Natural killer cell (primary cell): ENCODE results near the gene CSMD2. TPM values are rescaled to one million over a fixed set of nuclear protein-coding genes. Genes with fewer than 3 reads are reported as not detected.

Source experiments
- ATAC-seq, 3 donors: fragments of 150-1000 bp in 2 of 3; fragments of 200-7000 bp in 1 of 3; cut with Tn5 transposase; 1 replicate in 1 of 3; 2 replicates in 2 of 3; pipeline ENCODE4 v1.10.0; 2021; ENCODE audit warnings: mild to moderate bottlenecking in 2 of 3, moderate library complexity in 2 of 3
- DNase-seq, 2 donors: peaks; one replicate each; pipeline versions ENCODE4 v3.0.0 to v3.0.0-alpha.2; 2013 to 2021; ENCODE audit warnings: mixed read lengths in 1 of 2
- H3K27ac ChIP-seq: one replicate; pipeline ENCODE4 v1.5.1; 2013; ENCODE audit warnings: mild to moderate bottlenecking, low read length
- H3K27me3 ChIP-seq: one replicate; pipeline ENCODE4 v1.6.1; 2013; ENCODE audit warnings: low read length; ENCODE audit not compliant: control insufficient read depth, insufficient read depth
- H3K36me3 ChIP-seq: one replicate; pipeline ENCODE4 v1.6.1; 2013; ENCODE audit warnings: low read length; ENCODE audit not compliant: control insufficient read depth, insufficient read depth
- H3K4me1 ChIP-seq: one replicate; pipeline ENCODE4 v1.6.1; 2013; ENCODE audit warnings: low read length; ENCODE audit not compliant: control insufficient read depth, insufficient read depth
- H3K4me3 ChIP-seq: one replicate; pipeline ENCODE4 v1.5.1; 2013; ENCODE audit warnings: low read length
- H3K9me3 ChIP-seq: one replicate; pipeline ENCODE4 v1.6.1; 2013; ENCODE audit warnings: low read length; ENCODE audit not compliant: control insufficient read depth, insufficient read depth
- H3K27ac Mint-ChIP-seq, 2 donors: one replicate each; pipeline ENCODE4 v1.8.0; 2022; ENCODE audit warnings: mild to moderate bottlenecking in 2 of 2, mixed read lengths in 2 of 2, moderate library complexity in 1 of 2
- H3K27me3 Mint-ChIP-seq, 2 donors: one replicate each; pipeline ENCODE4 v1.8.0; 2022; ENCODE audit warnings: low read depth in 2 of 2, mixed read lengths in 2 of 2
- H3K36me3 Mint-ChIP-seq: one replicate; pipeline ENCODE4 v1.8.0; 2022; ENCODE audit warnings: mixed read lengths
- H3K4me1 Mint-ChIP-seq, 2 donors: one replicate each; pipeline ENCODE4 v1.8.0; 2022; ENCODE audit warnings: mixed read lengths in 2 of 2
- H3K4me3 Mint-ChIP-seq: one replicate; pipeline ENCODE4 v1.8.0; 2022; ENCODE audit warnings: mild to moderate bottlenecking, moderate library complexity, mixed read lengths
- H3K9me3 Mint-ChIP-seq, 2 donors: one replicate each; pipeline ENCODE4 v1.8.0; 2022; ENCODE audit warnings: mixed read lengths in 2 of 2
- WGBS: methylation state at CpG from one replicate; pipeline ENCODE4 v1.1.7; 2013; ENCODE audit warnings: missing lambda C conversion rate; ENCODE audit not compliant: insufficient coverage; 5-methylcytosine and 5-hydroxymethylcytosine counted together
- intact Hi-C: fragments of 100-400 bp; cut with micrococcal nuclease; formaldehyde crosslinking; loops from one replicate; pipeline ENCODE4 v1.14.2; 2022
- total RNA-seq, 4 donors: library from RNA; stranded (reverse); fragments of 120-200 nt in 1 of 4; gene quantifications; one replicate each; pipeline versions ENCODE4 v1.2.3 to v1.2.4, GENCODE V29; 2013 to 2022
- TF ChIP-seq, protein P1 (sequence below): fragments of 200-600 bp; IDR thresholded peaks from one replicate; pipeline ENCODE4 v1.8.0; 2022; ENCODE audit warnings: antibody characterized with exemption

Gene CSMD2
- total RNA-seq, 3 donors from 2014 or later (not counting 1 experiment from before 2014, with no cell fraction given): not detected

DNA sequence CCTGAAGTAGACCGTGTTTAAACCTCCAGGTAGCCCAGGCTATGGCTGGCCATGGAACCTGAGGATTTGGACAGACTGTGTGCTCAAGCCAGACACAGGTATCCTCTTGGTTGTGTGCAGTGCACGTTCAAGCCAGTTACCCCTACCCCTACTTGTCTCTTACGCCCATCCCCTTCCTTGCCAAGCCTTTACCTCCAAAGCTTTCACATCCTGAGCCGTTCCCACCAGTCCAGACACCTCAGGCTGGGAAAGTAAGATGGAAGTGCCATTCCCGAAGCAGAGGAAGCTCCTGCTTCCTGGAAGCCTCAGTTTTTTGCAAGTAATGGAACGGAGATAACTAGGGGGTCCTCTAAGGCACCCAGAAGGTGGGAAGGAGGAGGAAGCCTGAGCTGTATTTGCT, 342.6 kb downstream of the CSMD2 start:
- ATAC-seq: no peak
- H3K27ac Mint-ChIP-seq: no peak overlapping the region
- H3K27me3 Mint-ChIP-seq: peaks cover 6 to 8% of the 10 kb centered on the region in 2 donors
- H3K36me3 ChIP-seq: no peaks in the 10 kb centered on the region
- DNase-seq: no peak
- no peaks in the 10 kb centered on the region for H3K4me1 Mint-ChIP-seq
- 51% methylated on average over 6 of the region's 6 CpGs for WGBS
- TF ChIP-seq, protein P1, sequence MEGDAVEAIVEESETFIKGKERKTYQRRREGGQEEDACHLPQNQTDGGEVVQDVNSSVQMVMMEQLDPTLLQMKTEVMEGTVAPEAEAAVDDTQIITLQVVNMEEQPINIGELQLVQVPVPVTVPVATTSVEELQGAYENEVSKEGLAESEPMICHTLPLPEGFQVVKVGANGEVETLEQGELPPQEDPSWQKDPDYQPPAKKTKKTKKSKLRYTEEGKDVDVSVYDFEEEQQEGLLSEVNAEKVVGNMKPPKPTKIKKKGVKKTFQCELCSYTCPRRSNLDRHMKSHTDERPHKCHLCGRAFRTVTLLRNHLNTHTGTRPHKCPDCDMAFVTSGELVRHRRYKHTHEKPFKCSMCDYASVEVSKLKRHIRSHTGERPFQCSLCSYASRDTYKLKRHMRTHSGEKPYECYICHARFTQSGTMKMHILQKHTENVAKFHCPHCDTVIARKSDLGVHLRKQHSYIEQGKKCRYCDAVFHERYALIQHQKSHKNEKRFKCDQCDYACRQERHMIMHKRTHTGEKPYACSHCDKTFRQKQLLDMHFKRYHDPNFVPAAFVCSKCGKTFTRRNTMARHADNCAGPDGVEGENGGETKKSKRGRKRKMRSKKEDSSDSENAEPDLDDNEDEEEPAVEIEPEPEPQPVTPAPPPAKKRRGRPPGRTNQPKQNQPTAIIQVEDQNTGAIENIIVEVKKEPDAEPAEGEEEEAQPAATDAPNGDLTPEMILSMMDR: no peak
- no peak overlapping the region for H3K4me3 ChIP-seq
- intact Hi-C loops: no loop called here
- no peaks in the 10 kb centered on the region for H3K36me3 Mint-ChIP-seq
- no peak overlapping the region for H3K4me3 Mint-ChIP-seq
- H3K9me3 Mint-ChIP-seq: no peaks in the 10 kb centered on the region
- no peaks in the 10 kb centered on the region for H3K4me1 ChIP-seq
- no peaks in the 10 kb centered on the region for H3K9me3 ChIP-seq
- no peaks in the 10 kb centered on the region for H3K27me3 ChIP-seq
- no peak overlapping the region for H3K27ac ChIP-seq

- TF ChIP-seq, protein P1: no peak
- H3K4me3 Mint-ChIP-seq: no peak overlapping the region
- no peak for ATAC-seq
Measured at GRCh38 chr1:33821291-33821690, 343.7 kb downstream of the CSMD2 start.

DNA sequence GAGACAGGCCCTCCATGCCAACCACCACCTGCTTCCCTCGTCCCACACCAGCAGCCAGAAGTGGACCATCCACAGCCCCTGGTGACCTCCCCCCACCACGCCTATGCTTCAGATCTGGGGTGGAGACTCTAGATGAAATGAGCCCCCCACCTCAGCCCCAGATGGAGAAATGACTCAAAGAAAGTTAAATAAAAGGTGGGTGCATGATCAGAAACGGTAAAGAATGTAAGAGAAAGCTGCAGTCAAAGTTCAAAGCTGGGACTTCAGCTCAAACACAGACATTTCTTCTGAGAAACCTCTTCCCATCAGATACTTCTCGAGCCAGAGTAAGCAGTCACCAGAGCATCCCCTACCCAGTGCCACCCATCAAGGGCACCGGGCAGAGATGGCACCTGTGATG, 344.2 kb downstream of the CSMD2 start:
- no peak overlapping the region for H3K27ac ChIP-seq
- H3K36me3 ChIP-seq: no peaks in the 10 kb centered on the region
- ATAC-seq (no peak), DNase-seq (no peak)
- Mint-ChIP-seq H3K36me3 (no peaks in the 10 kb centered on the region), H3K9me3 (no peaks in the 10 kb centered on the region), H3K4me1 (no peaks in the 10 kb centered on the region), H3K27me3 (peaks cover 6 to 8% of the 10 kb centered on the region in 2 donors), H3K4me3 (no peak overlapping the region), H3K27ac (no peak overlapping the region)
- WGBS: 53% methylated on average over 4 of the region's 5 CpGs
- no peaks in the 10 kb centered on the region for H3K4me1 ChIP-seq
- TF ChIP-seq, protein P1: no peak
- intact Hi-C loops: no loop called here
- H3K4me3 ChIP-seq: no peak overlapping the region
- no peaks in the 10 kb centered on the region for H3K27me3 ChIP-seq
- H3K9me3 ChIP-seq: no peaks in the 10 kb centered on the region

More at GRCh38 chr1:33821291-33821690, 343.7 kb downstream of the CSMD2 start:
- H3K36me3 ChIP-seq: no peaks in the 10 kb centered on the region
- no peaks in the 10 kb centered on the region for H3K9me3 ChIP-seq
- Mint-ChIP-seq H3K27ac (no peak overlapping the region), H3K27me3 (peaks cover 6 to 8% of the 10 kb centered on the region in 2 donors), H3K36me3 (no peaks in the 10 kb centered on the region), H3K9me3 (no peaks in the 10 kb centered on the region), H3K4me1 (no peaks in the 10 kb centered on the region)
- H3K27ac ChIP-seq: no peak overlapping the region
- intact Hi-C loops: no loop called here
- no peaks in the 10 kb centered on the region for H3K4me1 ChIP-seq
- no peak overlapping the region for H3K4me3 ChIP-seq
- DNase-seq: no peak
- WGBS: 95% methylated on average over 6 of the region's 6 CpGs
- no peaks in the 10 kb centered on the region for H3K27me3 ChIP-seq

DNA sequence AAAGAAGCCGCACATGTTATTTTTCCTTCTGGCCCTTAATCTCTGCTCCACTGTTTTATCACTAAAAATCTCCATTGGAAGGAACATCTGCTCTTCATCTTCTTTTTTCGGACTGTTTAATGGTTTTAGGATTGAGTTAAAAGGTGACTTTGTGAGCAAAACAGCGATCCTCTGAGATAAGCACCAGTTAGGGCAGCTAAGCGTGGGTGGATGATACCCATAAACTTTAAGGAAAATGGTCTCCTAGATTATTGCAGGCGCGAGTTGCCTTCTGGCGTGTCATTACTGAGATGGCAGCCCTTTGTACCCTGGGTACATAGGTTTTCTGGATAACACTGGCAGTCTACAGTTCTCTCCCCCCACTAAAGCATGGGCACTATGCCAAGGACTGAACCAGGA, 345.1 kb downstream of the CSMD2 start:
- Mint-ChIP-seq H3K9me3 (no peaks in the 10 kb centered on the region), H3K36me3 (no peaks in the 10 kb centered on the region), H3K27ac (no peak overlapping the region), H3K27me3 (peaks cover 8 to 14% of the 10 kb centered on the region in 2 donors), H3K4me1 (no peaks in the 10 kb centered on the region), H3K4me3 (no peak overlapping the region)
- Histone ChIP-seq H3K36me3 (no peaks in the 10 kb centered on the region), H3K27me3 (no peaks in the 10 kb centered on the region), H3K4me3 (no peak overlapping the region), H3K27ac (no peak overlapping the region), H3K9me3 (no peaks in the 10 kb centered on the region), H3K4me1 (no peaks in the 10 kb centered on the region)
- no peak for ATAC-seq
- no peak for DNase-seq
- WGBS: 81% methylated on average over 7 of the region's 7 CpGs
- TF ChIP-seq, protein P1: no peak
- intact Hi-C loops: no loop called here
